Left ventricle myocardium superior (tissue), 1 donor: Measurements from ENCODE around the gene PRUNE2. TPM values are rescaled to one million over a fixed set of nuclear protein-coding genes. Genes with fewer than 3 reads are reported as not detected.

Experiments used
- ATAC-seq: fragments of 200-7000 bp; cut with Tn5 transposase; one replicate; pipeline ENCODE4 v1.9.1; 2020; ENCODE audit warnings: mild to moderate bottlenecking, moderate library complexity
- DNase-seq: peaks from one replicate; pipeline ENCODE4 v3.0.0-alpha.2; 2020
- intact Hi-C: fragments of 100-400 bp; cut with micrococcal nuclease; formaldehyde crosslinking; loops from one replicate; pipeline ENCODE4 v1.11.0; 2022
- total RNA-seq: library from RNA; stranded (reverse); fragmentation: NEBNext Ultra II Directional; extraction: Animal tissue kit (Norgen Biotek cat#: 25700); gene quantifications from one replicate; pipeline ENCODE4 v1.2.1, GENCODE V29; 2021
- donor health status: DM: no; HTN: yes; CAD: no; lungs with severe emphysema.

Gene PRUNE2
- total RNA-seq, 1 donor from 2014 or later: 1.4 TPM

- no peak for DNase-seq
- ATAC-seq: peak; percentile 55
- intact Hi-C loops: loop anchor here (2.0 kb wide), 1 partner anchor 340 kb away; no protein-coding TSS in a partner anchor
These were observed 95.4 kb downstream of the PRUNE2 start for GRCh38 chr9:76810377-76810957.

GRCh38 chr9:76808636-76809035 lies 97.3 kb downstream of the PRUNE2 start:
- ATAC-seq (no peak), DNase-seq (no peak)
- intact Hi-C loops: no loop called here

GRCh38 chr9:76803762-76804161 lies 102.2 kb downstream of the PRUNE2 start:
- intact Hi-C loops: no loop called here
- no peak for DNase-seq
- no peak for ATAC-seq

GRCh38 chr9:76803083-76803482 lies 102.8 kb downstream of the PRUNE2 start:
- intact Hi-C loops: no loop called here
- ATAC-seq (no peak), DNase-seq (no peak)

GRCh38 chr9:76800901-76801300 lies 105.0 kb downstream of the PRUNE2 start:
- DNase-seq: no peak
- intact Hi-C loops: no loop called here
- ATAC-seq: no peak

- intact Hi-C loops: no loop called here
- ATAC-seq (no peak), DNase-seq (no peak)
These were observed 106.4 kb downstream of the PRUNE2 start for GRCh38 chr9:76799473-76799872.

GRCh38 chr9:76798527-76798926 lies 107.4 kb downstream of the PRUNE2 start:
- intact Hi-C loops: no loop called here
- ATAC-seq (no peak), DNase-seq (no peak)

GRCh38 chr9:76796296-76796695 lies 109.6 kb downstream of the PRUNE2 start:
- no peak for DNase-seq

GRCh38 chr9:76793784-76794431 lies 112.0 kb downstream of the PRUNE2 start:
- intact Hi-C loops: no loop called here
- ATAC-seq (no peak), DNase-seq (no peak)

More at GRCh38 chr9:76796296-76796695, 109.6 kb downstream of the PRUNE2 start:
- intact Hi-C loops: no loop called here
- no peak for ATAC-seq

- intact Hi-C loops: no loop called here
- no peak for DNase-seq
- ATAC-seq: no peak
These were observed 116.1 kb downstream of the PRUNE2 start for GRCh38 chr9:76789840-76790239.

GRCh38 chr9:76787677-76788076 lies 118.2 kb downstream of the PRUNE2 start:
- intact Hi-C loops: no loop called here
- ATAC-seq: no peak
- DNase-seq: no peak

- DNase-seq (no peak), ATAC-seq (no peak)
- intact Hi-C loops: no loop called here
These were observed 120.4 kb downstream of the PRUNE2 start for GRCh38 chr9:76785501-76785900.

GRCh38 chr9:76784881-76785280 lies 121.0 kb downstream of the PRUNE2 start:
- intact Hi-C loops: no loop called here
- no peak for ATAC-seq

GRCh38 chr9:76772686-76773445 lies 133.0 kb downstream of the PRUNE2 start:
- ATAC-seq (no peak), DNase-seq (no peak)
- intact Hi-C loops: no loop called here

More at GRCh38 chr9:76784881-76785280, 121.0 kb downstream of the PRUNE2 start:
- DNase-seq: no peak

- no peak for ATAC-seq
- intact Hi-C loops: no loop called here
- DNase-seq: no peak
These were observed 139.8 kb downstream of the PRUNE2 start for GRCh38 chr9:76766126-76766525.

GRCh38 chr9:76764138-76764537 lies 141.8 kb downstream of the PRUNE2 start, which contains the start of gene PCA3:
Gene PCA3, plus strand, starts transcription at chr9:76764438.
- intact Hi-C loops: no loop called here
- ATAC-seq (no peak), DNase-seq (no peak)

GRCh38 chr9:76761448-76761847 lies 144.5 kb downstream of the PRUNE2 start:
- intact Hi-C loops: no loop called here
- DNase-seq: no peak
- ATAC-seq: no peak

- intact Hi-C loops: no loop called here
- DNase-seq (no peak), ATAC-seq (no peak)
These were observed 146.2 kb downstream of the PRUNE2 start for GRCh38 chr9:76759732-76760131.

GRCh38 chr9:76758476-76758875 lies 147.4 kb downstream of the PRUNE2 start:
- no peak for DNase-seq
- ATAC-seq: no peak
- intact Hi-C loops: no loop called here

GRCh38 chr9:76756941-76757673 lies 148.8 kb downstream of the PRUNE2 start:
- no peak for ATAC-seq
- DNase-seq: no peak
- intact Hi-C loops: no loop called here
